ENCODE data around the gene ASB13.

Gene ASB13

DNA sequence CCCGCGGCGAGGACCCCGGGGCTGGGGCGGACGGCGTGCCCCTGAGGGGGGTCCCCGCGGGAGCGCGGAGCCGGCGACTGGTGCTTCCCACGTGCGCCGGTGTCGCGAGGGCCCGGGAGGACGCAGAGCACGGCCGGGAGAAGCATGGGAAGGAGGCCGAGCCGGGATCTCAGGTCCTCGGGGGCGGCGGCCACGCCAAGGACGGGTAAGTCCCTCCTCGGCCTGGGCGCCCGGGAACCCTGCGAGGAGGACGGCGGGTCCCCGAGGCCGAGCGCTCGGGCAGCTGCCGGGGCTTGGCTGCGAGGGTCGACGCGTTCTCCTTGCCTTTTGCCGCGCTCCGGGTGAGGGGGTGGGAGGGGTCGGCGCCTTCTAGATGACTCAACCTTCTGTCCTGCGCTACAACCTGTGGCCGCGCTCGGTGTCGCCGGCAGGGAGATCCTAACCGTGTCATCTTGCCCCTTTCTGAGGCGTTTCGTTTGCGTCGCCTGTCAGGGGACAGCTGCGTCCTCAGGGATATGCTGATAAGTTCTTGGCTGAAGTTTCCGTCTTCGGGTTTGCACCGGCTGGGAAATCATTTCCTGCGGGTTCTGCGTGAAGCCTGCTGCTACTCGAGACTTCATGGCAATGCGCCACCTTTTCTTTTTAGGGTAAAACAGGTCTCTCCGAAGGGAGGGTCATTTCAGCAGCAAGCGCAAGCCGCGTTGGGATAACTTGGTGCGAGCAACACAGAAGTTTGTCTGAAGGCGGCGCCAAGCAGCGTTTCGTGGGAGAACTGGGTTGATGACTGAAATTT lies 18.8 kb upstream of the ASB13 start:
- in situ Hi-C loops (cut with HindIII; ENCODE audit: low pct_unique_long_range_greater_than_20kb, low sequenced_read_pairs), result no loop called here
- DNase-seq (ENCODE audit: low read depth in 1 of 2, low spot score in 1 of 2), result peak in 1 of 2 experiments; percentile 88

DNA sequence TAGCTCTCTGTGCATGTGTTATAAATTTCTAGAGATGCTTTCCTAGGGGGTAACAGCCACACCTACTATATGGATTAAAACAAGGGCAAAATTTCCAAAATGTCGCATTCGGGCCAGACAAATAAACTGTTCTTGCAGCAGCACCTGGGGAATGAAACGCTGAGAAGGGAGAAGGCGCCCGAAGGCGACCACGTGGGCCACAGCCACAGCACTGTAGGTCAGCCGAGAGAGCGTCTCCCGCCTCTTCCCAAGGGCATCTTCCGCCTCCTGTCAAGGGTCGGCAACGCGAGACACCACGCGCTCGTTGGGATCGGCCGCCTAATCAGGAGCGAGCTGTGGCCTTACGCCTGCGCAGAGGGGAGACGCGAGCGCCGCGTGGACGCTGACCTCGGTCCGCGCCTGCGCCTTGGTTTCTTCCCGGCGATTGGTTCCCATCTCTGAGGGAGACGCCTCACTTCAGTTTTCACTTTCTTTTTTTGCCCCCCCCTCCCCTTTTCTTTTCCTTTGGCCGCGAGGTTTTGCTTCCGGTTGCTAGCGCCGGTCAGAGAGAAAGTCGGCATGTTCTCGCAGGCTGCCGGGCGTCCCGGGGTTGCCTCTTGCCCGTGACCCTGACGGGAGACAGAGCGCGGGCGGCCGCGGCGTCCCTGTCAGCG lies 18.0 kb upstream of the ASB13 start, which contains the start of gene TASOR2:
Gene TASOR2, plus strand, starts transcription at position 521 of the 653 bp plus-strand sequence. CDS start 35,805 bp downstream, outside the sequence.
- peak; percentile 94 to 100 for DNase-seq (ENCODE audit: low read depth in 1 of 2, low spot score in 1 of 2)
- in situ Hi-C loops (cut with HindIII; ENCODE audit: low pct_unique_long_range_greater_than_20kb, low sequenced_read_pairs), result no loop called here
- no peak for TF ChIP-seq JUND (IDR thresholded peaks at IDR 0.05; ENCODE audit: low read depth)

More for the DNA sequence above, 18.8 kb upstream of the ASB13 start:
- no peak for TF ChIP-seq JUND (IDR thresholded peaks at IDR 0.05; ENCODE audit: low read depth)

DNA sequence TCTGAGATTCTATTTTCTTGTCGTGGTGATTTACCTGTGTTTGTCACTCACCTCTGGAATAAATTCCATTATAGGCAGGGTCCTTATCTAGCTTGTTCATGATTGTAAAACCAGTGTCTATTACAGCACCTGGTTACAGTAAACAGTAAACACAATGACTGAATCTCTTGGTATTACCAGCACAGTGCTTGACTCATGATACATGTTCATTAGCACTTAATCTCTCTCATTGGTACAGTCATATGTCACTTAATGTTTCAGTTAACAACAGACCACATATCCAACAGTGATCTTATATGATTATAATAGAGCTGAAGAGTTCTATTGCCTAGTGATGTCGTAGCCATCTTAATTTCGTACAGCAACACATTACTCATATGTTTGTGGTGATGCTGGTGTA lies 16.7 kb upstream of the ASB13 start:
- DNase-seq (ENCODE audit: low read depth in 1 of 2, low spot score in 1 of 2), result no peak
- in situ Hi-C loops (cut with HindIII; ENCODE audit: low pct_unique_long_range_greater_than_20kb, low sequenced_read_pairs), result no loop called here
- TF ChIP-seq JUND (IDR thresholded peaks at IDR 0.05; ENCODE audit: low read depth), result no peak

DNA sequence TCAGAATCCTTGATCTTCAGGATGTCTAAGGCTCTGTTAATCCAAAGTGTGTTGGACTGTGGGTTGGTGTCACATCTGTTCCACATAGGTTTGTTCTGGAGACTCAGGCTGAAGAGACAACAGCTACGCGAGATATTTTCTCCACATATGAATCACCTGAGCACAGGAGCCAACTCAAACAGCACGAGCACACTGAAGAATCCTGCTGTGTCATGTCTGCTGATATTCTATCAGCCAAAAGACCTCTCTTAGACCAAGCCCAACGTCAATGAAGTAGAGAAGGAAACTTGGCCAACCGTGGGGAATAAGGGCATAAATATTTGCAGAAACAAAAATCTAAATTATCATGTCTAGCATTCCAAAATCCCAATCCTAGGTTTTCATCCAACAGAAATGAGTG lies 15.5 kb upstream of the ASB13 start:
- no peak for DNase-seq (ENCODE audit: low read depth in 1 of 2, low spot score in 1 of 2)
- in situ Hi-C loops (cut with HindIII; ENCODE audit: low pct_unique_long_range_greater_than_20kb, low sequenced_read_pairs), result no loop called here
- TF ChIP-seq JUND (IDR thresholded peaks at IDR 0.05; ENCODE audit: low read depth), result no peak

DNA sequence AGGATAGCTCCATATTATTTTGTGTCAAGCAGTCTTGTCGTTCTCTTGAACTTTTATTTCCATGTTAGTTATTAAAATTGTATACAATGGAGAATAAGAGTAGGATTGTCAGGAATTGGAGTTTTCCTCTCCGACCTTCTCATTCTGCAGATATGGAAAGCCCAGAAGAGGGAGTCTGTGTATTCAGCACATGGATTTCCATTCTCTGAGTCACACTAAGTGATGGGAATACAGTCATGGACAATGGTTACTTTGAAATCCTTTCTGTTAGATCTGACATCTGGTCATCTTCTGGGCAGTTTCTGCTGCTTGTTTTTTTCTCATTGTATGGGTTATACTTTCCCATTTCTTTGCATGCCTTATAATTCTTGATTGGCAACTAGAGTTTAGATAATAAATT lies 13.2 kb upstream of the ASB13 start:
- DNase-seq (ENCODE audit: low read depth in 1 of 2, low spot score in 1 of 2), result no peak
- in situ Hi-C loops (cut with HindIII; ENCODE audit: low pct_unique_long_range_greater_than_20kb, low sequenced_read_pairs), result no loop called here
- no peak for TF ChIP-seq JUND (IDR thresholded peaks at IDR 0.05; ENCODE audit: low read depth)

DNA sequence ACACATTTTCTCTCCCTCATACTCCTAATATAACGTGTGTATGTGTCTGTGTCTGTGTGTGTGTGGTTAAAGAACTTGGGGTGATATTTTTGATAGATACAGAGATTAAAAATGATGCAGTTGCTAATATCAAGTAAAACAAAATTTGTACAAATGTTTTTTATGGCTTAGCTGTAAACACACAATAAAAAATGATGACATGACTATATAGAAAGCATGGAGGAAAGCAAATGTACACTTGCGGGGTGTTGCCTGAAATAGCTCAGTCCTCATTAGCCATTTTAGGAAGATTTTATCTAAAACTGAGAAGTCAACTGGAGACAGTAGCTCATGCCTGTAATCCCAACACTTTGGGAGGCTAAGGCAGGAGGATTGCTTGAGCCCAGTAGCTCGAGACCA lies 12.6 kb upstream of the ASB13 start:
- in situ Hi-C loops (cut with HindIII; ENCODE audit: low pct_unique_long_range_greater_than_20kb, low sequenced_read_pairs), result no loop called here
- DNase-seq (ENCODE audit: low read depth in 1 of 2, low spot score in 1 of 2), result no peak
- TF ChIP-seq JUND (IDR thresholded peaks at IDR 0.05; ENCODE audit: low read depth), result no peak

DNA sequence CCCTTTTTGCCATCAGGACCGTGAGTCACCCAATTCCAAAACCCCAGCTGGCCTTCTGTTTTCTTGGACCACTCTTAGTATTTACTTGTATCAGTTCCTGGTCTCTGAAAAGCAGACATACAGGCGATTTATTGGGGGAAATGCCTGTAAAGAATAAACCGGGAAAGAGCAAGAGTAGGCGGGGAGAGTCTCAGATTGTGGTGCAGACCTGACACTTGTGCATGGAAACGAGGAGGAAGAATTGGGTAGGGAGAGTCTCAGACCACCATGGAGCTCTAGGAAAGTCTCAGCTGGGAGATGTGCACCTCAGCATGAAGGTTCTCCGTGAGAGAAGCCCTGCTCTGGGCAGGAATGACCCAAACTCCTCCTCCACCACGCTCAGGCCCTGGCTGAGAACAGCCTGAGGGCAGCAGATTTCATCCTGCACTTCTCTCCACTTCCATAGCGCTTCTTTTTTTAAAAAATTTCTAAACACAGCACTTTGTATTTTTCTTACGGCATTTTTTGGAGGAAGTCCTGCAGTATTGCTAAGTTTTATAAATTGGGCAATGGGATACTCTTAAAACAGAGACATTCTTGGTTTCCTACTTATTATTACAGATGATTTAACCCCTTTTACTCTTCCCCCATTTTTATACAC lies 12.1 kb upstream of the ASB13 start:
- TF ChIP-seq JUND (IDR thresholded peaks at IDR 0.05; ENCODE audit: low read depth), result no peak

DNA sequence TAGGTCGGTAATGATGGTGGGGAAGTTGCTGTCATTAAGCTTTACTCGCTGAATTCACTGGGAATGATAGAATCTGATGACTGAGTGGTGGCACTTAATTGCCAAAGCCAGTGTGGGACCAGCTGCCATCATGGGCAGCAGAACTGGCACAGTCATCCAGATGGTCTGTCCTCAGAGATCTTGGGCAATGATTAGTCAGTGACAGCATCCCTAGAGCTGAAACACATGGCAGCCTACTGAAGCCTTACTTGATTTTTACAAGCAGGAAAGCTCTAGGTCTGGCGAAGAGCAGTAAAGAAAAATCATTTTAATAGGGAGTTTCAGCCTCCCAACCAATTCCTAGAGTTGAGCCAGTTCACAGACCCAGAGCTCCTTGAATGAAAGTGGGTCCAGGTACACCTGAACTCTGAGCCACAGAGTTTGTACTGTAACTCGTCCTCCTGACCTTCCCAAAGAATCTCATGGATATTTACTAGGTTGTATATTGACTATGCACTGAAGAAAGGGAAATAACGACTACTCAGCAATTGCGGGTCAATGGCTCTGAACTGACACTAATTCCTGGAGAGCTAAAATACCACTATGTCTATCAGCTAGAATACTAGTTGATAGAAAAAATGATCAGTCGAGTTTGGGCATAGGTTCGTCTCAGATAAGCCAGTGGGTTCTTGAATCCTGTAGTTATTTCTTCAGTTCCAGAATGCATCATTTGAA lies 4.4 kb upstream of the ASB13 start:
- TF ChIP-seq JUND (IDR thresholded peaks at IDR 0.05; ENCODE audit: low read depth), result no peak
- DNase-seq (ENCODE audit: low read depth in 1 of 2, low spot score in 1 of 2), result no peak

More for the DNA sequence above, 12.1 kb upstream of the ASB13 start:
- no peak for DNase-seq (ENCODE audit: low read depth in 1 of 2, low spot score in 1 of 2)
- in situ Hi-C loops (cut with HindIII; ENCODE audit: low pct_unique_long_range_greater_than_20kb, low sequenced_read_pairs), result no loop called here

DNA sequence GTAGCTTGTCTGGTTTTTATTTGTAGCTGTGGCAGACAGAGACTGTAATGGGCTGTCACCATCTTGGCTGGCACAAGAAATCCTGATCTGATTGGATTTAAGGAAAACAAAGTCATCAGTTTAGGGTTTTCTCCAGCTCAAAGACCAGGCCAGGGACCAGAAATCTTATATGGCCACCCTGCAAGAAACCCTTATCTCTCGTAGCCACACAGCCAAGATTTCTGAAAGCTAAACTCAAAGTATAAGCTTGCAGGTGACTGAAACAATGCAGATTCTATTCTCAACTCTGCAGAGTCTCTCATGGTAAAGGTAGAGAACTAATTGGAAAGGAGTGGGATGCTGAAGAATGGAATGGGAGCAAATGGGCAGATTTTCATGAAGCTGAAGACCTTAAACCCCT lies 3.2 kb upstream of the ASB13 start:
- no peak for DNase-seq (ENCODE audit: low read depth in 1 of 2, low spot score in 1 of 2)
- in situ Hi-C loops (cut with HindIII; ENCODE audit: low pct_unique_long_range_greater_than_20kb, low sequenced_read_pairs), result no loop called here
- TF ChIP-seq JUND (IDR thresholded peaks at IDR 0.05; ENCODE audit: low read depth), result no peak

More for the DNA sequence above, 4.4 kb upstream of the ASB13 start:
- in situ Hi-C loops (cut with HindIII; ENCODE audit: low pct_unique_long_range_greater_than_20kb, low sequenced_read_pairs), result no loop called here

DNA sequence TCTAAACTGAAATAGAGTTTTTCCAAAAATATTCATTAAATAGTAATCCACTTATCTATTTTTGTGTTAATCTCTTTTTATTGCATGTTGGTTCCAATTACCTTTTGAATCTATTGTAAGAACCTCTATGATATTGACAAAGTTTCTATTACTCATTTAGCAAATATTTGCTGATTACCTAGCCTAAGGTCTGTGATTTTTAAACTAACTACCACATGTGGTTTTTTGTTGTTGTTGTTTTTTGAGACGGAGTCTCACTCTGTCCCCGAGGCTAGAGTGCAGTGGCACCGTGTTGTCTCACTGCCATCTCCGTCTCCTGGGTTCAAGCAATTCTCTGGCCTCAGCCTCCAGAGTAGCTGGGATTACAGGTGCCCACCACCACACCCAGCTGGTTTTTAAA lies 2.0 kb upstream of the ASB13 start:
- in situ Hi-C loops (cut with HindIII; ENCODE audit: low pct_unique_long_range_greater_than_20kb, low sequenced_read_pairs), result no loop called here
- no peak; the same call in 1 of the 2 replicates for TF ChIP-seq JUND (IDR thresholded peaks at IDR 0.05; ENCODE audit: low read depth)

DNA sequence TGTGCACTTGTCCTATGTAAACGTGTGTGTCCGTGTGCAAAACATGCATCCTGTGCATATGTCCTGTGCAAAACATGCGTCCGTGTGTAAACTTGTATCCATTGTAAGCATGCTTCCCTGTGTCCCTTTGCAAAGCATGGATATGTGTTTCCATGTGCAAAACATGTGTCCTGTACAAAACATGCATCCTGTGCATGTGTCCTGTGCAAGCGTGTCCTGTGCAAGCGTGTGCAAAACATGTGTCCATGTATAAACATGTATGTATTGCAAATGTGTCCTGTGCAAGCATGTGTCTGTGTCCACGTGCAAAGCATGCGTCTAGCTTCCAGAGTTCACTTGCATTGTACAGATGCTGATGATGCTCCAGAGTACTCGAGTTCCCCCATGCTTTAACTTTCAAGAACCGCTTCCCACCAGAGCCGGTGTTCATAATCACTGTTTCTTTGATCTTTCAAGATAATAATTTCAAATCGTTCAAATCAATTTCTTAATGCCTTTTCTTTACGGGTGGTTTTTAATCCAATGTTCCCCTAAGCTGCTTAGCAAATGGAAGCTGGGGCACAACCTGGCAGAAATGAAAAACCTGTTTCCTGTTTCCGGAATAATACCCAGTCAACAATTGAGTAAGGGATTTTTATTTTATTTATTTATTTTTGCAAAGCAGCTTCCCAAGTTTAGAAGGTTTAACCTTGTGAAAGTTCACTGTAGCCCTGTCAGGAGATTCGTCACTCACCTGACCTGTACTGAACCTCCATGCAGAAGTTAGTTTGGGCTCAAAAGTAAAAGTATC lies 641 bp upstream of the ASB13 start:
- in situ Hi-C loops (cut with HindIII; ENCODE audit: low pct_unique_long_range_greater_than_20kb, low sequenced_read_pairs), result no loop called here
- DNase-seq (ENCODE audit: low read depth in 1 of 2, low spot score in 1 of 2), result no peak
- no peak for TF ChIP-seq JUND (IDR thresholded peaks at IDR 0.05; ENCODE audit: low read depth)

More for the DNA sequence above, 2.0 kb upstream of the ASB13 start:
- DNase-seq (ENCODE audit: low read depth in 1 of 2, low spot score in 1 of 2), result peak in 1 of 2 experiments; percentile 55

Data from T47D (cell line).